GM12875 (cell line): ENCODE results near the gene MYLK.
"Not testable (repeated sequence)": the region's sequence is repeated elsewhere in the genome, so short reads cannot be mapped to it uniquely, and the experiment has no call there.

ENCODE experiments used
- H3K4me3 ChIP-seq: one replicate; pipeline ENCODE4 v1.5.1; 2011; ENCODE audit warnings: low read depth, low read length, control low read depth
- TF ChIP-seq, protein P1 (sequence below): IDR thresholded peaks from 2 replicates; pipeline ENCODE4 v1.5.1; 2011; ENCODE audit warnings: low read depth, mild to moderate bottlenecking, control low read depth, inconsistent platforms, low read length, moderate library complexity, borderline replicate concordance; ENCODE audit not compliant: insufficient read depth

The MYLK gene

DNA sequence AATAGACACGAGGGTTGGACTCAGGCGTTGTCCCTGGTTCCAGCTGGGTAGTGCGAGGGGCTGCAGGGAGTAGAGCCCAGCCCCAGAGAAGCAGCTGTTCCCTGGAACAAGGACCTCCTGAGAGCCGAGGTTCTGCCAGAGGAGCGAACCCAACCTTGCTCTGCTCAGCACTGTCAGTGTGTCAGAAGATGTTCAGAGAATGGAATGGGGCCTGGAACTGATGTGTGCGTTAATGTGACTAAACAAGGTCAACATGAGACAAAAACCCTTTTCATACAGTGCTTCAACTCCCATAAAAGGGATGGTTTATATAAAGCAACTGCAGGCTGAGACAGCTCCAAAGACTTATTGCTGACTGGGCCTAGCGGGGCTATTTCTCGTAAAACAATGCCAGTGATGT lies 263.8 kb downstream of the MYLK start:
- no peak overlapping the region for H3K4me3 ChIP-seq
- TF ChIP-seq, protein P1, sequence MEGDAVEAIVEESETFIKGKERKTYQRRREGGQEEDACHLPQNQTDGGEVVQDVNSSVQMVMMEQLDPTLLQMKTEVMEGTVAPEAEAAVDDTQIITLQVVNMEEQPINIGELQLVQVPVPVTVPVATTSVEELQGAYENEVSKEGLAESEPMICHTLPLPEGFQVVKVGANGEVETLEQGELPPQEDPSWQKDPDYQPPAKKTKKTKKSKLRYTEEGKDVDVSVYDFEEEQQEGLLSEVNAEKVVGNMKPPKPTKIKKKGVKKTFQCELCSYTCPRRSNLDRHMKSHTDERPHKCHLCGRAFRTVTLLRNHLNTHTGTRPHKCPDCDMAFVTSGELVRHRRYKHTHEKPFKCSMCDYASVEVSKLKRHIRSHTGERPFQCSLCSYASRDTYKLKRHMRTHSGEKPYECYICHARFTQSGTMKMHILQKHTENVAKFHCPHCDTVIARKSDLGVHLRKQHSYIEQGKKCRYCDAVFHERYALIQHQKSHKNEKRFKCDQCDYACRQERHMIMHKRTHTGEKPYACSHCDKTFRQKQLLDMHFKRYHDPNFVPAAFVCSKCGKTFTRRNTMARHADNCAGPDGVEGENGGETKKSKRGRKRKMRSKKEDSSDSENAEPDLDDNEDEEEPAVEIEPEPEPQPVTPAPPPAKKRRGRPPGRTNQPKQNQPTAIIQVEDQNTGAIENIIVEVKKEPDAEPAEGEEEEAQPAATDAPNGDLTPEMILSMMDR = no peak

DNA sequence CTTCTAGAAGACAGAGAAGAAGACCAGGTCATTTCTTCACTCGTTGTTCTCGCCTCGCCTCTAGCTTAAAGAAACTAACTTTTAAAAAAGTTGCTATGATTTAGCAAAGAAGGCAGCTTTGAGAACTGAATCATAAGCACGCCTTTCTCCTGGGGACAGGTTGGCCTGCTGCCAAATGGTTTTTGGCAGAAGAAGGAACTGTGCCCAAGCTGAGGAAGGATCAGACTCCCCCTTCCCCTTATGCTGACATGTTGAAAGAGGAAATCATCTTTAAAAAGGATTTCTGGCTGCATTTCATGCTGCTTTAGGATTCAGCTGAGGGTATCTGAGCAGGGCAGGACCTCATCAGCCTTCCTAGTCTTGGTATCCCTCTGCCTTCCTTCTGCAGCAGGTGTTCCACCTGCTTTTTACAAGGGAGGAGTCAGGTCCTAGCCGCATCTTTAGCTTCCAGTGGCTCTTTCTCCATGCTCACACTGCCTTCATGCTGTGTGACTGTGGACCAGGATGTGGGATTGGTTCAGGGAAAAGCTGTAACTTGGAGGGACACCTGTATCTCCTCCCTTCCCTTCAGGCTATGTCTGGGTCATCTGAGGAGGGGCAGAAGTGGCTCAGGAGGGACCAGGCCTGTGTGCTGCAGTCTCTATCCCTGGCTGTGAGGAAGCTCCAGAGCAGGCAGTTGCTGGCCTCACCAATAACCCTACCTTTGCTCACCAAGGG lies 265.2 kb downstream of the MYLK start:
- TF ChIP-seq, protein P1 = no peak
- no peak overlapping the region for H3K4me3 ChIP-seq

GRCh38 chr3:123618076-123618708 lies 265.9 kb downstream of the MYLK start:
- TF ChIP-seq, protein P1 = no peak

GRCh38 chr3:123616593-123616992 lies 267.5 kb downstream of the MYLK start:
- no peak overlapping the region for H3K4me3 ChIP-seq
- TF ChIP-seq, protein P1 = no peak

More at GRCh38 chr3:123618076-123618708, 265.9 kb downstream of the MYLK start:
- H3K4me3 ChIP-seq = no peak overlapping the region

- no peak overlapping the region for H3K4me3 ChIP-seq
- TF ChIP-seq, protein P1 = no peak
Measured at GRCh38 chr3:123613543-123613942, 270.6 kb downstream of the MYLK start.

- H3K4me3 ChIP-seq = not testable (repeated sequence)
Measured at GRCh38 chr3:123611674-123612073, 272.5 kb downstream of the MYLK start.

DNA sequence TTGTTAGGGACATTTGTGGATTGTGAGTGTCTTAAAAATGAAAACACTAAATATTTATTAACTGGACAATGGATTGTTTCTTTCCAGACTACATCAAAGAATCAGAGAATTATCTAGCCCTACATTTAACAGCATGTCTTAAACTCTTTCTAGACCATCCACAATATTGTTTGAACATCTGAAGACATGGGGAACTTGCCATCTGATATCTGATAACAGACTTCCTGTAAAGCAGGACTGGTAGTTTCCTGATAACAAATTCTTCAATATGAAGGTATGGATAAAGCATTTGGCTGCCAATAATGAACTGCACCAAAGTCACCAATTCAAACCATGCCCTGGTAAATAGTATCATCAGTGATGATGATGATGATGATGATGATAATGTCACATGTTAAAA lies 273.1 kb downstream of the MYLK start:
- TF ChIP-seq, protein P1 = no peak

DNA sequence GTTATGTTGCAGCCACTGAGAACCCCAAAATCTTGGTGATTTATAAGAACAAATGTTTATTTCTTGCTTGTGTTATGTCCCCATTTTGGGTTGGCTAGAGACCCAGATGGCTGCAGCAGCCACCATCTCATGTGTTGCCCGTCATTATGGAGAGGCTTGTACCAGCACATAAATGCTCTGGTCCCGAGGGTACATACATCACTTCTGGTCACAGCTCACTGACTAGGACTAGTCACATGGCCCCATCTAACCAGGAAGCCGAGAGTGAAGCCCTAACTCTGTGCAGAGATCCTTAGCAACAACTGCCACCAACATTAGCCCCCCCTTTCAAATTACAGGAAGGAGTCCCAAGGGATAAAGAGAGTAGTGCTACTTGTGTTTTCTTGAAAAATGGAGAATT lies 273.8 kb downstream of the MYLK start:
- TF ChIP-seq, protein P1 = no peak
- no peak overlapping the region for H3K4me3 ChIP-seq

More for the DNA sequence above, 273.1 kb downstream of the MYLK start:
- no peak overlapping the region for H3K4me3 ChIP-seq
